HepG2 (cell line): ENCODE results near the gene VTN. TPM values are rescaled to one million over a fixed set of nuclear protein-coding genes. Genes with fewer than 3 reads are reported as not detected.

ENCODE experiments used
- ATF7-NPFF ChIP-seq: sonication (generic); formaldehyde crosslinking; IDR thresholded peaks from 2 replicates; pipeline ENCODE4 v1.8.1; 2023; ENCODE audit warnings: mild to moderate bottlenecking, low read depth, missing genetic modification reagents, moderate library complexity
- CBFB ChIP-seq: sonication (generic); formaldehyde crosslinking; IDR thresholded peaks from 2 replicates; pipeline ENCODE4 v1.4.0; 2020; ENCODE audit warnings: missing genetic modification reagents
- ELF3 ChIP-seq: IDR thresholded peaks from 2 replicates; pipeline ENCODE4 v1.6.1; 2016; ENCODE audit warnings: missing genetic modification reagents, missing compliant biosample characterization
- FLYWCH1 ChIP-seq: sonication (generic); formaldehyde crosslinking; IDR thresholded peaks from 2 replicates; pipeline ENCODE4 v1.8.1; 2023; ENCODE audit warnings: mild to moderate bottlenecking, missing genetic modification reagents
- GFI1 ChIP-seq: sonication (generic); formaldehyde crosslinking; IDR thresholded peaks from 2 replicates; pipeline ENCODE4 v1.5.0; 2020; ENCODE audit warnings: missing genetic modification reagents, mild to moderate bottlenecking, borderline replicate concordance
- KAT8 ChIP-seq: IDR thresholded peaks from 2 replicates; pipeline ENCODE4 v1.6.1; 2016; ENCODE audit warnings: missing genetic modification reagents, missing compliant biosample characterization
- MEIS1 ChIP-seq: sonication (generic); formaldehyde crosslinking; IDR thresholded peaks from 2 replicates; pipeline ENCODE4 v1.9.0; 2021; ENCODE audit warnings: mild to moderate bottlenecking, missing genetic modification reagents, moderate library complexity, borderline replicate concordance
- NCOA2 ChIP-seq: sonication (generic); formaldehyde crosslinking; IDR thresholded peaks from 2 replicates; pipeline ENCODE4 v1.8.0; 2022; ENCODE audit warnings: inconsistent platforms
- SNRNP70 ChIP-seq: fragments of 200-400 bp; formaldehyde crosslinking; IDR thresholded peaks from 2 replicates; pipeline ENCODE4 v1.6.1; 2017; ENCODE audit warnings: mild to moderate bottlenecking, low read depth, low read length, moderate library complexity
- ZNF12 ChIP-seq: sonication (generic); formaldehyde crosslinking; IDR thresholded peaks from 2 replicates; pipeline ENCODE4 v1.5.0; 2020; ENCODE audit warnings: missing genetic modification reagents
- ZNF326 ChIP-seq: sonication (generic); formaldehyde crosslinking; IDR thresholded peaks from 2 replicates; pipeline ENCODE4 v1.4.0; 2020; ENCODE audit warnings: missing genetic modification reagents, borderline replicate concordance
- ZNF468 ChIP-seq: sonication (generic); formaldehyde crosslinking; IDR thresholded peaks from 2 replicates; pipeline ENCODE4 v1.8.0; 2022; ENCODE audit warnings: mild to moderate bottlenecking, moderate library complexity, missing genetic modification reagents
- ZNF891 ChIP-seq: sonication (generic); formaldehyde crosslinking; IDR thresholded peaks from 2 replicates; pipeline ENCODE4 v1.5.0; 2020; ENCODE audit warnings: mild to moderate bottlenecking, missing genetic modification reagents
- ZSCAN31 ChIP-seq: sonication (generic); formaldehyde crosslinking; IDR thresholded peaks from 2 replicates; pipeline ENCODE4 v1.5.0; 2020; ENCODE audit warnings: low read depth, mild to moderate bottlenecking, missing genetic modification reagents
- ZSCAN9 ChIP-seq: IDR thresholded peaks from 2 replicates; pipeline ENCODE4 v1.6.1; 2016; ENCODE audit warnings: borderline replicate concordance
- polyA plus RNA-seq, 8 experiments: library from polyadenylated mRNA; depleted of rRNA in 3 of 8; stranded (reverse) in 7 of 8; unstranded in 1 of 8; fragments of >200 nt; fragmentation: Illumina TruSeq in 4 of 8; extraction: Trizol in 4 of 8; gene quantifications; 2 replicates each; pipeline versions ENCODE4 v1.2.1 to v1.2.3, GENCODE V29; 2011 to 2016; ENCODE audit warnings: low read depth in 4 of 8, missing spikeins in 1 of 8, mixed read lengths in 1 of 8; ENCODE audit not compliant: insufficient read depth in 1 of 8
- total RNA-seq, 5 experiments: library from RNA; depleted of rRNA; stranded (reverse); fragments of >200 nt; fragmentation: Illumina TruSeq; extraction: Trizol; gene quantifications; 2 replicates each; pipeline ENCODE4 v1.2.3, GENCODE V29; 2016; ENCODE audit warnings: low read depth in 1 of 5
- TF ChIP-seq, protein P1 (sequence below): sonication (generic); formaldehyde crosslinking; IDR thresholded peaks from 2 replicates; pipeline ENCODE4 v1.4.0; 2020; ENCODE audit warnings: missing genetic modification reagents
- TF ChIP-seq, protein P2 (sequence below): sonication (generic); formaldehyde crosslinking; conservative IDR thresholded peaks from 2 replicates; pipeline ENCODE4 v1.8.0; 2022; ENCODE audit warnings: missing genetic modification reagents
- TF ChIP-seq, protein P3 (sequence below): sonication (generic); formaldehyde crosslinking; IDR thresholded peaks from 2 replicates; pipeline ENCODE4 v1.8.0; 2022; ENCODE audit warnings: mild to moderate bottlenecking, missing genetic modification reagents; ENCODE audit not compliant: insufficient replicate concordance
- TF ChIP-seq, protein P4 (sequence below), 2 experiments: sonication (generic) in 1 of 2; formaldehyde crosslinking in 1 of 2; IDR thresholded peaks; 2 replicates each; pipeline versions ENCODE4 v1.4.0 to v1.6.1; 2016 to 2020; ENCODE audit warnings: borderline replicate concordance in 1 of 2, low read depth in 1 of 2, mild to moderate bottlenecking in 1 of 2, missing genetic modification reagents in 1 of 2

The VTN gene
- total and polyA plus RNA-seq, 2 of the 13 experiments (the other 11 are each of a cell fraction or from before 2014, with no cell fraction given) = 108 to 131 TPM

DNA sequence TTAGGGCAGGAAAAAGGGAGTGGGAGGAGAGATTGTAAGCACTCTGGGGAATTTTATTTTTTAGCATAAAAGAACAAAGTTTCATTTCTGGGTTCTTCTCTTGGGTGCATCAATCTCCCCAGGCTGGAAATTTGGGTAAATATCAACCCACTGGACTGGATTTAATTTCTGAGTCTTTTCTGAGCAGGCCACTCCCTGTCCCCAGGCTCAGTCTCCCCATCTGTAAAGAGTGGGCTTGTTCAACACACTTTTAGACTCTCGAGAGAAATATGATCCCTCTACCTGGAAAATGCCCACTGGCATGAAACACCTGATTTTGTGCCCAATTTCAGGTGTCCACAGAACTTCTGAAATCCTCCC, 617 bp upstream of the VTN start (continued):
- TF ChIP-seq ZNF468 (no peak), ZSCAN9 (0 out of 2 replicates have a peak, but pooled peaks have one; percentile 10), NCOA2 (CRISPR knock-in tag) (no peak), ZNF891 (CRISPR knock-in tag) (no peak), ZNF12 (no peak), GFI1 (CRISPR knock-in tag) (no peak), MEIS1 (CRISPR knock-in tag) (no peak), ATF7-NPFF (CRISPR knock-in tag) (no peak), FLYWCH1 (CRISPR knock-in tag) (no peak), KAT8 (CRISPR knock-in tag) (0 out of 2 replicates have a peak, but pooled peaks have one; percentile 9), ZNF326 (no peak), SNRNP70 (no peak), CBFB (CRISPR knock-in tag) (no peak), ELF3 (CRISPR knock-in tag) (no peak), ZSCAN31 (CRISPR knock-in tag) (no peak)
- TF ChIP-seq, protein P1, sequence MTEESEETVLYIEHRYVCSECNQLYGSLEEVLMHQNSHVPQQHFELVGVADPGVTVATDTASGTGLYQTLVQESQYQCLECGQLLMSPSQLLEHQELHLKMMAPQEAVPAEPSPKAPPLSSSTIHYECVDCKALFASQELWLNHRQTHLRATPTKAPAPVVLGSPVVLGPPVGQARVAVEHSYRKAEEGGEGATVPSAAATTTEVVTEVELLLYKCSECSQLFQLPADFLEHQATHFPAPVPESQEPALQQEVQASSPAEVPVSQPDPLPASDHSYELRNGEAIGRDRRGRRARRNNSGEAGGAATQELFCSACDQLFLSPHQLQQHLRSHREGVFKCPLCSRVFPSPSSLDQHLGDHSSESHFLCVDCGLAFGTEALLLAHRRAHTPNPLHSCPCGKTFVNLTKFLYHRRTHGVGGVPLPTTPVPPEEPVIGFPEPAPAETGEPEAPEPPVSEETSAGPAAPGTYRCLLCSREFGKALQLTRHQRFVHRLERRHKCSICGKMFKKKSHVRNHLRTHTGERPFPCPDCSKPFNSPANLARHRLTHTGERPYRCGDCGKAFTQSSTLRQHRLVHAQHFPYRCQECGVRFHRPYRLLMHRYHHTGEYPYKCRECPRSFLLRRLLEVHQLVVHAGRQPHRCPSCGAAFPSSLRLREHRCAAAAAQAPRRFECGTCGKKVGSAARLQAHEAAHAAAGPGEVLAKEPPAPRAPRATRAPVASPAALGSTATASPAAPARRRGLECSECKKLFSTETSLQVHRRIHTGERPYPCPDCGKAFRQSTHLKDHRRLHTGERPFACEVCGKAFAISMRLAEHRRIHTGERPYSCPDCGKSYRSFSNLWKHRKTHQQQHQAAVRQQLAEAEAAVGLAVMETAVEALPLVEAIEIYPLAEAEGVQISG (CRISPR knock-in tag) = no peak
- TF ChIP-seq, protein P2, sequence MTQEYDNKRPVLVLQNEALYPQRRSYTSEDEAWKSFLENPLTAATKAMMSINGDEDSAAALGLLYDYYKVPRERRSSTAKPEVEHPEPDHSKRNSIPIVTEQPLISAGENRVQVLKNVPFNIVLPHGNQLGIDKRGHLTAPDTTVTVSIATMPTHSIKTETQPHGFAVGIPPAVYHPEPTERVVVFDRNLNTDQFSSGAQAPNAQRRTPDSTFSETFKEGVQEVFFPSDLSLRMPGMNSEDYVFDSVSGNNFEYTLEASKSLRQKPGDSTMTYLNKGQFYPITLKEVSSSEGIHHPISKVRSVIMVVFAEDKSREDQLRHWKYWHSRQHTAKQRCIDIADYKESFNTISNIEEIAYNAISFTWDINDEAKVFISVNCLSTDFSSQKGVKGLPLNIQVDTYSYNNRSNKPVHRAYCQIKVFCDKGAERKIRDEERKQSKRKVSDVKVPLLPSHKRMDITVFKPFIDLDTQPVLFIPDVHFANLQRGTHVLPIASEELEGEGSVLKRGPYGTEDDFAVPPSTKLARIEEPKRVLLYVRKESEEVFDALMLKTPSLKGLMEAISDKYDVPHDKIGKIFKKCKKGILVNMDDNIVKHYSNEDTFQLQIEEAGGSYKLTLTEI (CRISPR knock-in tag) = no peak
- TF ChIP-seq, protein P3, sequence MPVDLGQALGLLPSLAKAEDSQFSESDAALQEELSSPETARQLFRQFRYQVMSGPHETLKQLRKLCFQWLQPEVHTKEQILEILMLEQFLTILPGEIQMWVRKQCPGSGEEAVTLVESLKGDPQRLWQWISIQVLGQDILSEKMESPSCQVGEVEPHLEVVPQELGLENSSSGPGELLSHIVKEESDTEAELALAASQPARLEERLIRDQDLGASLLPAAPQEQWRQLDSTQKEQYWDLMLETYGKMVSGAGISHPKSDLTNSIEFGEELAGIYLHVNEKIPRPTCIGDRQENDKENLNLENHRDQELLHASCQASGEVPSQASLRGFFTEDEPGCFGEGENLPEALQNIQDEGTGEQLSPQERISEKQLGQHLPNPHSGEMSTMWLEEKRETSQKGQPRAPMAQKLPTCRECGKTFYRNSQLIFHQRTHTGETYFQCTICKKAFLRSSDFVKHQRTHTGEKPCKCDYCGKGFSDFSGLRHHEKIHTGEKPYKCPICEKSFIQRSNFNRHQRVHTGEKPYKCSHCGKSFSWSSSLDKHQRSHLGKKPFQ = peak; percentile 56
- TF ChIP-seq, protein P4, sequence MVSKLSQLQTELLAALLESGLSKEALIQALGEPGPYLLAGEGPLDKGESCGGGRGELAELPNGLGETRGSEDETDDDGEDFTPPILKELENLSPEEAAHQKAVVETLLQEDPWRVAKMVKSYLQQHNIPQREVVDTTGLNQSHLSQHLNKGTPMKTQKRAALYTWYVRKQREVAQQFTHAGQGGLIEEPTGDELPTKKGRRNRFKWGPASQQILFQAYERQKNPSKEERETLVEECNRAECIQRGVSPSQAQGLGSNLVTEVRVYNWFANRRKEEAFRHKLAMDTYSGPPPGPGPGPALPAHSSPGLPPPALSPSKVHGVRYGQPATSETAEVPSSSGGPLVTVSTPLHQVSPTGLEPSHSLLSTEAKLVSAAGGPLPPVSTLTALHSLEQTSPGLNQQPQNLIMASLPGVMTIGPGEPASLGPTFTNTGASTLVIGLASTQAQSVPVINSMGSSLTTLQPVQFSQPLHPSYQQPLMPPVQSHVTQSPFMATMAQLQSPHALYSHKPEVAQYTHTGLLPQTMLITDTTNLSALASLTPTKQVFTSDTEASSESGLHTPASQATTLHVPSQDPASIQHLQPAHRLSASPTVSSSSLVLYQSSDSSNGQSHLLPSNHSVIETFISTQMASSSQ (IDR thresholded peaks at IDR 0.05; ENCODE audit: low read depth) = 0 out of 2 replicates have a peak, but pooled peaks have one; percentile 9
- TF ChIP-seq, protein P4 (CRISPR knock-in tag; IDR thresholded peaks at IDR 0.05; ENCODE audit: borderline replicate concordance) = no peak
